HG03108 (cell line): Measurements from ENCODE around the gene RREB1.

Source experiments
- ATAC-seq: cut with Tn5 transposase; IDR thresholded peaks from one replicate; pipeline ENCODE4 v1.9.1; 2021; ENCODE audit warnings: moderate library complexity; ENCODE audit not compliant: unreplicated experiment

RREB1 gene

GRCh38 chr6:7100072-7100752 lies 7.5 kb upstream of the RREB1 start:
- no peak for ATAC-seq

- no peak for ATAC-seq
Observed at GRCh38 chr6:7100753-7101081, 7.0 kb upstream of the RREB1 start.

GRCh38 chr6:7101290-7101689 lies 6.5 kb upstream of the RREB1 start:
- no peak for ATAC-seq

GRCh38 chr6:7104752-7105151 lies 3.0 kb upstream of the RREB1 start:
- ATAC-seq, result no peak

GRCh38 chr6:7106215-7106751 lies 1.5 kb upstream of the RREB1 start:
- ATAC-seq, result no peak

GRCh38 chr6:7106752-7107577 lies 796 bp upstream of the RREB1 start:
- ATAC-seq, result peak; percentile 26

- ATAC-seq, result no peak
Observed at GRCh38 chr6:7108196-7108963, 619 bp downstream of the RREB1 start.

GRCh38 chr6:7108964-7109836 lies 1.4 kb downstream of the RREB1 start:
- ATAC-seq, result no peak

- no peak for ATAC-seq
Observed at GRCh38 chr6:7110092-7110792, 2.5 kb downstream of the RREB1 start.

- ATAC-seq, result no peak
Observed at GRCh38 chr6:7111095-7111690, 3.4 kb downstream of the RREB1 start.

- no peak for ATAC-seq
Observed at GRCh38 chr6:7112171-7112570, 4.4 kb downstream of the RREB1 start.

GRCh38 chr6:7112741-7113313 lies 5.1 kb downstream of the RREB1 start:
- ATAC-seq, result no peak

- no peak for ATAC-seq
Observed at GRCh38 chr6:7114744-7115458, 7.1 kb downstream of the RREB1 start.

GRCh38 chr6:7115543-7116231 lies 7.9 kb downstream of the RREB1 start:
- ATAC-seq, result no peak

- no peak for ATAC-seq
Observed at GRCh38 chr6:7119272-7119801, 11.6 kb downstream of the RREB1 start.

- ATAC-seq, result no peak
Observed at GRCh38 chr6:7121700-7122241, 14.0 kb downstream of the RREB1 start.

- no peak for ATAC-seq
Observed at GRCh38 chr6:7122684-7123083, 14.9 kb downstream of the RREB1 start.
